ENCODE results near the gene CAND2. TPM values are rescaled to one million over a fixed set of nuclear protein-coding genes. Genes with fewer than 3 reads are reported as not detected.

Gene CAND2
- total and polyA plus RNA-seq, 9 of the 15 experiments (the other 6 are each of a cell fraction or from before 2014, with no cell fraction given): 0.91 to 14.9 (median 4.3) TPM

GRCh38 chr3:12796171-12797123 lies at the start of gene CAND2 (continued):
- TF ChIP-seq CHAMP1 (IDR thresholded peaks at IDR 0.05) (no peak), CUX1 (CRISPR knock-in tag; IDR thresholded peaks at IDR 0.05) (no peak), MAFG (tag; conservative IDR thresholded peaks at IDR 0.05) (no peak), CSDE1 (IDR thresholded peaks at IDR 0.05) (no peak), ZNF324 (CRISPR knock-in tag; IDR thresholded peaks at IDR 0.05) (no peak), RFX1 (IDR thresholded peaks at IDR 0.05) (no peak), SRSF3 (IDR thresholded peaks at IDR 0.05; ENCODE audit: insufficient read depth, low read length) (no peak), RAD51 (IDR thresholded peaks at IDR 0.05; ENCODE audit: borderline replicate concordance, low read depth) (no peak), ASH1L (IDR thresholded peaks at IDR 0.05; ENCODE audit: borderline replicate concordance, low read depth, partially characterized antibody) (no peak), ZNF407 (IDR thresholded peaks at IDR 0.05; ENCODE audit: low read depth) (no peak), ZNF3 (CRISPR knock-in tag; IDR thresholded peaks at IDR 0.05) (no peak)

All from K562 (cell line).